Measurements from ENCODE around the gene STOX2. TPM values are rescaled to one million over a fixed set of nuclear protein-coding genes. Genes with fewer than 3 reads are reported as not detected.

The STOX2 gene
- total and polyA plus RNA-seq, 2 experiments from 2014 or later = 6.3 to 7.9 TPM

GRCh38 chr4:184052616-184053015 is 147.5 kb downstream of the STOX2 start:
- 90% methylated on average over 2 of the region's 2 CpGs for WGBS (ENCODE audit: low lambda C conversion rate, missing lambda C conversion rate)
- H3K4me2 ChIP-seq = no peak overlapping the region
- no peaks in the 10 kb centered on the region for H3K36me3 ChIP-seq (replicated peaks; ENCODE audit: insufficient read depth, low read depth)
- no peaks in the 10 kb centered on the region for H4K20me1 ChIP-seq (ENCODE audit: insufficient read depth, poor library complexity, severe bottlenecking)
- H3K4me1 ChIP-seq (ENCODE audit: insufficient read depth) = no peaks in the 10 kb centered on the region
- no peak for DNase-seq (ENCODE audit: low spot score)
- TF ChIP-seq CTCF (IDR thresholded peaks at IDR 0.05; ENCODE audit: poor library complexity) (no peak), EZH2phosphoT487 (IDR thresholded peaks at IDR 0.05; ENCODE audit: low read depth, severe bottlenecking, unreplicated experiment) (no peak), EZH2 (IDR thresholded peaks at IDR 0.05; ENCODE audit: borderline replicate concordance) (no peak)
- no peaks in the 10 kb centered on the region for H3K27me3 ChIP-seq
- H3K27ac ChIP-seq = no peak overlapping the region
- H3K9me2 ChIP-seq (replicated peaks; ENCODE audit: insufficient read depth) = no peaks in the 10 kb centered on the region
- H3K79me2 ChIP-seq = no peaks in the 10 kb centered on the region
- H3K4me3 ChIP-seq = no peak overlapping the region
- H2AFZ ChIP-seq = no peak overlapping the region
- no peaks in the 10 kb centered on the region for H3K9me3 ChIP-seq (ENCODE audit: low read depth)

- H3K9me3 ChIP-seq (ENCODE audit: low read depth) = no peaks in the 10 kb centered on the region
- no peak overlapping the region for H3K4me3 ChIP-seq
Observed at GRCh38 chr4:184053434-184053833, 148.3 kb downstream of the STOX2 start.

GRCh38 chr4:184056877-184057276 is 151.8 kb downstream of the STOX2 start:
- H2AFZ ChIP-seq = no peak overlapping the region
- WGBS (ENCODE audit: low lambda C conversion rate, missing lambda C conversion rate) = 70% methylated on average over 14 of the region's 14 CpGs
- H3K9me3 ChIP-seq (ENCODE audit: low read depth) = no peaks in the 10 kb centered on the region
- no peaks in the 10 kb centered on the region for H4K20me1 ChIP-seq (ENCODE audit: insufficient read depth, poor library complexity, severe bottlenecking)
- H3K36me3 ChIP-seq (replicated peaks; ENCODE audit: insufficient read depth, low read depth) = no peaks in the 10 kb centered on the region
- DNase-seq (ENCODE audit: low spot score) = no peak
- TF ChIP-seq CTCF (IDR thresholded peaks at IDR 0.05; ENCODE audit: poor library complexity) (no peak), EZH2phosphoT487 (IDR thresholded peaks at IDR 0.05; ENCODE audit: low read depth, severe bottlenecking, unreplicated experiment) (no peak), EZH2 (IDR thresholded peaks at IDR 0.05; ENCODE audit: borderline replicate concordance) (no peak)
- H3K4me3 ChIP-seq = no peak overlapping the region
- H3K27ac ChIP-seq = no peak overlapping the region
- H3K27me3 ChIP-seq = no peaks in the 10 kb centered on the region
- H3K4me2 ChIP-seq = no peak overlapping the region
- no peaks in the 10 kb centered on the region for H3K4me1 ChIP-seq (ENCODE audit: insufficient read depth)
- H3K79me2 ChIP-seq = no peaks in the 10 kb centered on the region
- no peaks in the 10 kb centered on the region for H3K9me2 ChIP-seq (replicated peaks; ENCODE audit: insufficient read depth)

More at GRCh38 chr4:184053434-184053833, 148.3 kb downstream of the STOX2 start:
- H3K4me1 ChIP-seq (ENCODE audit: insufficient read depth) = no peaks in the 10 kb centered on the region
- no peak overlapping the region for H2AFZ ChIP-seq
- WGBS (ENCODE audit: low lambda C conversion rate, missing lambda C conversion rate) = 71% methylated on average over 5 of the region's 5 CpGs
- H3K9me2 ChIP-seq (replicated peaks; ENCODE audit: insufficient read depth) = no peaks in the 10 kb centered on the region
- H3K79me2 ChIP-seq = no peaks in the 10 kb centered on the region
- TF ChIP-seq EZH2phosphoT487 (IDR thresholded peaks at IDR 0.05; ENCODE audit: low read depth, severe bottlenecking, unreplicated experiment) (no peak), CTCF (IDR thresholded peaks at IDR 0.05; ENCODE audit: poor library complexity) (no peak), EZH2 (IDR thresholded peaks at IDR 0.05; ENCODE audit: borderline replicate concordance) (no peak)
- H3K27ac ChIP-seq = no peak overlapping the region
- no peak overlapping the region for H3K4me2 ChIP-seq
- H4K20me1 ChIP-seq (ENCODE audit: insufficient read depth, poor library complexity, severe bottlenecking) = no peaks in the 10 kb centered on the region
- DNase-seq (ENCODE audit: low spot score) = no peak
- H3K27me3 ChIP-seq = no peaks in the 10 kb centered on the region
- H3K36me3 ChIP-seq (replicated peaks; ENCODE audit: insufficient read depth, low read depth) = no peaks in the 10 kb centered on the region

GRCh38 chr4:184058026-184058425 is 152.9 kb downstream of the STOX2 start:
- no peak for DNase-seq (ENCODE audit: low spot score)
- no peaks in the 10 kb centered on the region for H3K36me3 ChIP-seq (replicated peaks; ENCODE audit: insufficient read depth, low read depth)
- no peak overlapping the region for H3K4me2 ChIP-seq
- H3K27me3 ChIP-seq = no peaks in the 10 kb centered on the region
- no peak overlapping the region for H3K27ac ChIP-seq
- no peaks in the 10 kb centered on the region for H3K9me2 ChIP-seq (replicated peaks; ENCODE audit: insufficient read depth)
- no peak overlapping the region for H2AFZ ChIP-seq
- no peaks in the 10 kb centered on the region for H4K20me1 ChIP-seq (ENCODE audit: insufficient read depth, poor library complexity, severe bottlenecking)
- no peak for TF ChIP-seq EZH2phosphoT487 (IDR thresholded peaks at IDR 0.05; ENCODE audit: low read depth, severe bottlenecking, unreplicated experiment)
- TF ChIP-seq EZH2 (IDR thresholded peaks at IDR 0.05; ENCODE audit: borderline replicate concordance) = no peak
- no peak for TF ChIP-seq CTCF (IDR thresholded peaks at IDR 0.05; ENCODE audit: poor library complexity)
- H3K9me3 ChIP-seq (ENCODE audit: low read depth) = no peaks in the 10 kb centered on the region
- H3K4me3 ChIP-seq = no peak overlapping the region
- no peaks in the 10 kb centered on the region for H3K79me2 ChIP-seq
- no peaks in the 10 kb centered on the region for H3K4me1 ChIP-seq (ENCODE audit: insufficient read depth)
- 96% methylated on average over 6 of the region's 6 CpGs for WGBS (ENCODE audit: low lambda C conversion rate, missing lambda C conversion rate)
